ENCODE measurements around the gene LCLAT1. TPM values are rescaled to one million over a fixed set of nuclear protein-coding genes. Genes with fewer than 3 reads are reported as not detected.
"Not testable (repeated sequence)": the region's sequence is repeated elsewhere in the genome, so short reads cannot be mapped to it uniquely, and the experiment has no call there.

LCLAT1 gene
- total RNA-seq, 1 donor from 2014 or later: 29.3 TPM

DNA sequence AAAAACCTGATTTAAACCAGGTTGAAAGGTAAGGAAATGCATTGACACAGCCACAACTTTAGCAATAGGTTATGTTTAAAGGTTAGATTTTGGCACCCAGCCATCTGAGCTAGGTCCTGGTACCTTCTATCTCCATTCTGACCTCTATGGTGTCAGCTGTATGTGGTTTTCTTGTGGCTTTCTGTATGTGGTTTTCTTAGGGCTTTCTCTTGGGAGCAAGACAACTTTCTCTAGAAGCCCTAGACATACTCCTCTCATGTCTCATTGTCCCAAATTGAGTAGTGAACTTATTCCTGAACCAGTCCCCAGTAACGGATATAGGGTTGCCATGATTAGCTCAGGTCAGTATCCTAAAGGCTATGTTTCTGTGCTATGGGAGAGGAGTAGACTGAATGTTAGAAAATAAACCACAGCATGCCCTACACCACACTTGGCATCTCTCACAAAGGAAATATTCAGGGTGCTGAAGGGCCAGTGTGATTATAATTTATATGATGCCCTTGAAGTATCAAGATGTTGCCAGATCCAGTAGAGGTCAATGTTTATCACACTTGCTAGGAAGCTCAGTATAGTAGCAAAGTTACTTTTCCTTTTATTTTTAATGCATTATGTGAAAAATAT lies 184.1 kb downstream of the LCLAT1 start:
- Mint-ChIP-seq H3K9me3 (ENCODE audit: low read depth) (no peaks in the 10 kb centered on the region), H3K36me3 (ENCODE audit: insufficient read depth) (peaks cover 1% of the 10 kb centered on the region), H3K27ac (no peak overlapping the region), H3K27me3 (no peaks in the 10 kb centered on the region), H3K4me1 (ENCODE audit: low read depth) (no peaks in the 10 kb centered on the region), H3K4me3 (ENCODE audit: low read depth) (no peak overlapping the region)
- TF ChIP-seq, protein P1, sequence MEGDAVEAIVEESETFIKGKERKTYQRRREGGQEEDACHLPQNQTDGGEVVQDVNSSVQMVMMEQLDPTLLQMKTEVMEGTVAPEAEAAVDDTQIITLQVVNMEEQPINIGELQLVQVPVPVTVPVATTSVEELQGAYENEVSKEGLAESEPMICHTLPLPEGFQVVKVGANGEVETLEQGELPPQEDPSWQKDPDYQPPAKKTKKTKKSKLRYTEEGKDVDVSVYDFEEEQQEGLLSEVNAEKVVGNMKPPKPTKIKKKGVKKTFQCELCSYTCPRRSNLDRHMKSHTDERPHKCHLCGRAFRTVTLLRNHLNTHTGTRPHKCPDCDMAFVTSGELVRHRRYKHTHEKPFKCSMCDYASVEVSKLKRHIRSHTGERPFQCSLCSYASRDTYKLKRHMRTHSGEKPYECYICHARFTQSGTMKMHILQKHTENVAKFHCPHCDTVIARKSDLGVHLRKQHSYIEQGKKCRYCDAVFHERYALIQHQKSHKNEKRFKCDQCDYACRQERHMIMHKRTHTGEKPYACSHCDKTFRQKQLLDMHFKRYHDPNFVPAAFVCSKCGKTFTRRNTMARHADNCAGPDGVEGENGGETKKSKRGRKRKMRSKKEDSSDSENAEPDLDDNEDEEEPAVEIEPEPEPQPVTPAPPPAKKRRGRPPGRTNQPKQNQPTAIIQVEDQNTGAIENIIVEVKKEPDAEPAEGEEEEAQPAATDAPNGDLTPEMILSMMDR (IDR thresholded peaks at IDR 0.05; ENCODE audit: unreplicated experiment): no peak
- DNase-seq (ENCODE audit: low spot score, unreplicated experiment): no peak

DNA sequence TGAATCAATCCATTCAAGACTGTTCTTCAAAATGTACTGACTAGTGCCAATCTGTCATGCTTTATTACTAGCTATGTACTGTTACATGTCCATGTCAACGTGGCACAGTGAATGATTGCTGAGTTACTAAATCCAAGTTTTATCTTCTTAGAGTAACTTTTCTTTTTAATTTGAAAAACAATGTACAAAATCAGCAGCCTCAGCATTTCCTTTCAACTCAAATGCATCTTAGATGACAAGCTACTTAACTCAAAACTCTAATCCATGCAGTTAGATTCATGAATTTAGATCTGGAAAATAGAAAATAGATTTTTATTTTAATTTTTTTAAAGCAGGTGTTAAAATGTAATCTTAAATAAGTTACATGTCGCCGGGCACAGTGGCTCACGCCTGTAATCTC lies 186.0 kb downstream of the LCLAT1 start:
- Mint-ChIP-seq H3K27me3 (no peaks in the 10 kb centered on the region), H3K36me3 (ENCODE audit: insufficient read depth) (peaks cover 5% of the 10 kb centered on the region), H3K27ac (no peak overlapping the region), H3K4me1 (ENCODE audit: low read depth) (peaks cover 4% of the 10 kb centered on the region), H3K9me3 (ENCODE audit: low read depth) (no peaks in the 10 kb centered on the region), H3K4me3 (ENCODE audit: low read depth) (no peak overlapping the region)
- TF ChIP-seq, protein P1 (IDR thresholded peaks at IDR 0.05; ENCODE audit: unreplicated experiment): no peak
- DNase-seq (ENCODE audit: low spot score, unreplicated experiment): no peak

DNA sequence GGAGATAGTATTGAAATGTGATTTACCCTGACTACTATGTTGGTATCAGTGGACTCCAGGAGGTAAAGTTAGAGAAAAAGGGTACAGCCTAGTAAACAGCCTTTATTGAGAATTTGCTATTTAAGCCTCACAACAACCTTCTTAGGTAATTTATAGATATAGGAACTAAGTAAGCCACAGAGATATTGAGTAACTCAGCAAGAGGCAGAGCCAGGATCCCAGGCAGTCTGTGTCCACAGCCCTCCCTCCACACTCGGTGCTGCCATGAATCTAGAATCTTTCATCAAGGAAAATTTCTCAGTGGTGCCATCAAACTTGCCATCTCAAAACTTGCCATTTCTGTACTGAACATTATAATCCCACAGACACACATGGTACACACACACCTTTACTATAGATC lies 189.3 kb downstream of the LCLAT1 start:
- TF ChIP-seq, protein P1 (IDR thresholded peaks at IDR 0.05; ENCODE audit: unreplicated experiment): no peak
- H3K4me3 Mint-ChIP-seq (ENCODE audit: low read depth): no peak overlapping the region
- no peak overlapping the region for H3K27ac Mint-ChIP-seq
- DNase-seq (ENCODE audit: low spot score, unreplicated experiment): no peak
- H3K9me3 Mint-ChIP-seq (ENCODE audit: low read depth): no peaks in the 10 kb centered on the region
- H3K4me1 Mint-ChIP-seq (ENCODE audit: low read depth): peaks cover 9% of the 10 kb centered on the region
- no peaks in the 10 kb centered on the region for H3K27me3 Mint-ChIP-seq
- H3K36me3 Mint-ChIP-seq (ENCODE audit: insufficient read depth): peaks cover 21% of the 10 kb centered on the region

DNA sequence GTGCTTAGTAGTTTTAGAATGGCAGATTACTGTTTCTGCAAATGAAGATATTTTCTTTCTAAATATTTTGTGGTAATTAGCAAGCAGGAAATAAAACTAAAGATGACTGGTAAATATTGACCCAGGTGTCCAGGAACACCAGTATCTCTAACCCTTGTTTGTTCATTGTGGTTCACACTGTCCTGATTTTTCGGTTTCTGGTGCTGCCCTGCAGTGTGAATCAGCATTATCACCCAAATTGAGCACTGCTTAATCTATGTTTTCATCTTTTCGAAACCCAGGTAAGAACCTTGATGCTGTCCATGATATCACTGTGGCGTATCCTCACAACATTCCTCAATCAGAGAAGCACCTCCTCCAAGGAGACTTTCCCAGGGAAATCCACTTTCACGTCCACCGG lies 192.8 kb downstream of the LCLAT1 start:
- H3K9me3 Mint-ChIP-seq (ENCODE audit: low read depth): no peaks in the 10 kb centered on the region
- peaks cover 21% of the 10 kb centered on the region for H3K4me1 Mint-ChIP-seq (ENCODE audit: low read depth)
- DNase-seq (ENCODE audit: low spot score, unreplicated experiment): no peak
- TF ChIP-seq, protein P1 (IDR thresholded peaks at IDR 0.05; ENCODE audit: unreplicated experiment): no peak
- no peak overlapping the region for H3K4me3 Mint-ChIP-seq (ENCODE audit: low read depth)
- no peaks in the 10 kb centered on the region for H3K27me3 Mint-ChIP-seq
- H3K27ac Mint-ChIP-seq: peak overlapping the region; percentile 31
- H3K36me3 Mint-ChIP-seq (ENCODE audit: insufficient read depth): peaks cover 23% of the 10 kb centered on the region

DNA sequence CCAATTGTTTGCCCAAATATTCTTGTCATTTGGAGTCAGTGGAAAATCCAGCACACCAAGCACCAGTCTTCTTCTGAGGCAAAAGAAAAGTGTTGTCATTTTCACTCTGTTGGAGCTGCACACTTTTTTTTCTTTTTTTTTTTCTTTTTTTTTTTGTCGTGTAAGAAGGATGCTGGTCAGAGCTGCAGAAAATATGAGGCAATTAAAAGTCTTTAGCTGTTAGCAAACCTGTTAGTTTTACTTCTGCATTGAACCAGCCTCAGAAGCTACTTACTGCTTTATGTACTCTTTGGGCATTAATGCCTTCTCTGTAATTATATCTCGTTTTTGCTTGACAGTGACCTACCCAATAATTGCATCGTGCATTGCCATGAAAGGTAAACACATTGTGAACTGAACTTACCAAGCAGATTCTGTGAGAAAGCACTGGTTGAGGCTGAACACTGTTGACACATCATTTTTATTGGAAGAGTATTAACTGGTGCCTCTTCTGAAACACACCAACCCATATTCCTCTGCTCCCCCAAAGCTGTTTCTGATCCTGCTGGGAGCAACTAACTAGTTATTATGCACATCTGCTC lies 194.8 kb downstream of the LCLAT1 start:
- Mint-ChIP-seq H3K27ac (no peak overlapping the region), H3K4me3 (ENCODE audit: low read depth) (no peak overlapping the region), H3K4me1 (ENCODE audit: low read depth) (peaks cover 18% of the 10 kb centered on the region), H3K9me3 (ENCODE audit: low read depth) (no peaks in the 10 kb centered on the region), H3K36me3 (ENCODE audit: insufficient read depth) (peaks cover 20% of the 10 kb centered on the region), H3K27me3 (no peaks in the 10 kb centered on the region)
- TF ChIP-seq, protein P1 (IDR thresholded peaks at IDR 0.05; ENCODE audit: unreplicated experiment): no peak
- DNase-seq (ENCODE audit: low spot score, unreplicated experiment): no peak

DNA sequence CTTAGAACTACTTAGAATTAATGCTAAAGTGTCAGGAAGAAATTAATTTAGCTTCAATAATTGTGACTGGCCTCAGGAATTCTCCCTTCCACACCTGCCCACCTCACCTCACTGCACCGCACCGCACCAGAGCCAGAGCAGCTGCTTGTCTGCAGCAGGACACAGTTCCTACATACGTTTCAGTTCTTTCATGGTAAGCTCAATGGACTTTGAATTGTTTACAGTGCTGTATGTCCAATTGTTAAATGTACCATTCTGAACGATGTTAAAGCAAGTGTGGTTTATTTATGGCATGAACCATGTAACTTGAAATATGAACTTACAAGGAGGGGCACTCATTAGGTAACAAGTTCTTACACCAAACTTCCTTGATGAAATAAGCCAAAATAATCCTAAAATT lies 196.0 kb downstream of the LCLAT1 start:
- Mint-ChIP-seq H3K36me3 (ENCODE audit: insufficient read depth) (peaks cover 17% of the 10 kb centered on the region), H3K4me1 (ENCODE audit: low read depth) (peaks cover 17% of the 10 kb centered on the region)
- H3K4me3 Mint-ChIP-seq (ENCODE audit: low read depth); H3K9me3 Mint-ChIP-seq (ENCODE audit: low read depth); H3K27ac Mint-ChIP-seq; DNase-seq (ENCODE audit: low spot score, unreplicated experiment); H3K27me3 Mint-ChIP-seq: not testable (repeated sequence)

All from progenitor cell of endocrine pancreas (in vitro differentiated cells).